ENCODE data around the gene KIAA1671.
"Not testable (repeated sequence)": the region's sequence is repeated elsewhere in the genome, so short reads cannot be mapped to it uniquely, and the experiment has no call there.

KIAA1671 gene

DNA sequence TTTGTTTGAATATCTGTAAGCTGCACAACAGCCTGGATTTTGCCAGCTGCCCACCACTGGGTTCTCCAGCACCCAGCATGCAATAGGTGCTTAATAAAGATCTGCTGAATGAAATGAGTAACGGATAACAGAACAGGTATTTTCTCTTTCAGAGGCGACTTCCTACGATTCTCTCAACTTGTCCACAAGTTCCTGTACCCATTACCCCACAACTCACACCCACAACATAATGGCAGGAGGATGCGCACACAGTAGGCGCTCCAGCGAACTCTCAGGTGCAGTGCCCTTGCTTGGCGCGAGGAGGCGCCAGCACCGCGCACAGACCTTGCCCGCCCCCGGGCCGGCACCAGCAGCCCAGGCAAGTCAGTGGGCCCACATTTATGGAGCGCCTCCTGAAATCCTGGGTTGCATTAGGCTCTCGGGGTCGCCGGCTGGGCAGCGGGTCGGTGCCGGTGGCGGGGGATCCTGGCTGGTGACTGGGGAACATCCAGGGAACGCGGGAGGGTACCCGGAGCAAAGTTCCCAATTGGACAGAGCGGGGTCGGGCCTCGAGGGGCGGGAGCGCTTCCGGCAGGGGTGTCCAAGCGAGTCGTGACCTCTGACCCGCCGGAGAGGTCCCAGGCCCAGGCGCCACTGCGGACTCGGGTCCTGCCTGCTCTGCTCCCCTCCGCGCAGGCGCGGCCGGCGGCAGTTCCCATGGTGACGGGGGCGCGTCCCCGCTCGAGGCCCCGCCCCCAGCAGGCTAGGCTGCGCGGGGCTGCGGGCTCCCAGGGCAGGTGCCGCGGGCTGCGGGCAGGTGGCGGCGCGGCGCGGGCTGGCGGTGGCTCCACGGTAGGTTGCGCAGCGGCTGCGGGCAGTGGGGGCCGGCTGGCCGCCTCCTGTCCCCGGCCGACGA, at the start of gene KIAA1671:
Gene KIAA1671 (plus strand): TSS at position 775 of the 895 bp plus-strand sequence. CDS start 75,284 bp downstream, outside the sequence.
- peak in 54 of 56 donors; percentile 8 to 90 (median 70) for DNase-seq

DNA sequence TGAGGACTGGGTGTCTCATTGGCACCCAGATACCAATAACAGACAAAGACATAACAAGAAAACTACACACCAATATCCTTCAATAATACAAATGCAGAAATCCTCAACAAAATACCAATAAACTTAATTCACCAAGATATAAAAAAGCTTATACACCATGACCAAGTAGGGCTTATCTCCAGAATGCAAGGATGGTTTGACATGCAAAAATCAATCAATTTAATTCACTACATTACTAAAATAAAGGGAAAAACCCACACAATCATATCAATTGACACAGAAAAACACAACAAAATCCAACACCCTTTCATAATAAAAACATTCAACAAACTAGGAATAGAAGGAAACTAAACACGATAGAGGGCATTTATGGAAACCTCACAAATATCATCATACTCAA, 46.6 kb upstream of the KIAA1671 start:
- DNase-seq, result no peak

DNA sequence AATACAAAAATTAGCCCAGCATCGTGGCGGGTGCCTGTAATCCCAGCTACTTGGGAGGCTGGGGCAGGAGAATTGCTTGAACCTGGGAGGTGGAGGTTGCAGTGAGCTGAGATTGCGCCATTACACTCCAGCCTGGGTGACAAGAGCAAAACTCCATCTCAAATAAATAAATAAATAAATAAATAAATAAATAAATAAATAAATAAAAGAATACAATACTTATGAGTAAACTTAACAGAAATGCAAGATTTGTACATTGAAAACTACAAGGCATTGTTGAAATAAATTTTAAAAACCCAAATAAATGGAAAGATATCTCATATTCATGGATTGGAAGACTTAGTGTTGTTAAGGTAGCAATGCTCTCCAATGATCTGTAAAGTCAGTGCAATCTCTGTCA, 45.4 kb upstream of the KIAA1671 start:
- not testable (repeated sequence) for DNase-seq

GRCh38 chr22:24920029-24920428, 32.5 kb upstream of the KIAA1671 start:
- DNase-seq, result no peak

- DNase-seq, result no peak
These were observed 26.7 kb upstream of the KIAA1671 start for GRCh38 chr22:24925586-24926427.

- DNase-seq, result no peak
These were observed 26.1 kb upstream of the KIAA1671 start for GRCh38 chr22:24926428-24926725.

GRCh38 chr22:24926849-24927579, 25.5 kb upstream of the KIAA1671 start:
- DNase-seq, result no peak

GRCh38 chr22:24928322-24928721, 24.2 kb upstream of the KIAA1671 start:
- DNase-seq, result no peak

- DNase-seq, result no peak
These were observed 21.8 kb upstream of the KIAA1671 start for GRCh38 chr22:24930678-24931077.

GRCh38 chr22:24935771-24936483, 16.6 kb upstream of the KIAA1671 start:
- DNase-seq, result no peak

DNA sequence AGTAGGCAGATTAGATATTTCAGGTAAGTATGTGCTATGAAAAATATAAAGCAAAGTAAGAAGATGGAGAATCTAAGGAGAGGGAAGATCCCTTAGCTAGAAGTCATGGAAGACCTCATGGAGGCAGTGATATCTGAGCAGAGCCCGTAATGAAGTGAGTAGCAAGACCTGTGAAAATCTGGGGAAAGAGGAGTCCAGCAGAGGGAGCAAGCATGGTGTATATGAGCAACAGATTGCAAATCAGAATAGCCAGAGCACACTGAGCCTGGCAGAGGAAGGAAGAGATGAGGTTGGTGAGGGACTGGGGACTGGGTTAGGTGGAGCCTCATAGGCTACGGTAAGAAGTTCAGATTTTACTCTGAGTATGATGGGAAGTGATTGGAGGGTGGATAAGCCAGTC, 15.4 kb upstream of the KIAA1671 start:
- DNase-seq, result no peak

GRCh38 chr22:24938741-24939341, 13.7 kb upstream of the KIAA1671 start:
- DNase-seq, result peak in 3 of 56 donors; percentile 1 to 10 (median 5)

DNA sequence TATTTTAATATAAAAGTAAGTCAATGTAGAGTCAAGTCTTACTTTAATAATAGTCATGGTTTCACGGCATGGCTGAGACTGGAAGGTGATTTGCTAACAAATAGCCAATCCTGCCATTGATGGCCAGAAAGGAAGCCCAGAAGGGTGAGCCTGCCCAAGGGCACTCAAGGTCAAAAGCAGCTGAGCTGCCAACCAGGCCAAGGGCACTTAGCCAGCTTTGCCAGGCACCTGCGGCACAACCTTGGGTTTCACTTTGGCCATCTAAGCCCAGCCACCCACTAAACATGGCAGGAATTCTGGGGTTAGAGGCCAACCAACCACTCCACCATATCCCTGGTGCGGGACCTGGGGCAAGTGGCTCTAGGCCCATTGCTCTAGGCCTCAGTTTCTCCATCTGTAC, 10.2 kb upstream of the KIAA1671 start:
- DNase-seq, result no peak

- DNase-seq, result no peak
These were observed 8.1 kb upstream of the KIAA1671 start for GRCh38 chr22:24944217-24944937.

DNA sequence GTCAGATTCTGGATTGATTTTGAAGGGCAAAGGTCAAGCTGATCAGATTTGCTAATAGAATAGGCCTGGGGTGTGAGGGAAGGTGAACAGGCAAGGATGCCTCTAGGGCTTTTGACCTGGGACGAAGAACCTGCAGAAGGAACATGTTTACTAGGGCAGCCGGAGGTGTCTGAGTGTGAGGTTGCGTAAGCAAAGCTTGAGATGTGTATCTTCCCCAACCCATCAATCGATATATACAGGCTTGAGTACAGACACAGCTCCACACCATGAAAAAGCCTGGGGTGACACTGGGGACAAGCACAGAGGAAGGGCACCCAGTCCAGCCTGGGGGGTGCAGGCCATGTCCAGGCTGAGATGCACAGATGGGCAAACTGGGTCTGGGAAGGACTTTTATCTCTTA, 7.1 kb upstream of the KIAA1671 start:
- no peak for DNase-seq

- DNase-seq, result no peak
These were observed 5.1 kb upstream of the KIAA1671 start for GRCh38 chr22:24947383-24947782.

- DNase-seq, result no peak
These were observed 4.6 kb upstream of the KIAA1671 start for GRCh38 chr22:24947881-24948280.

DNA sequence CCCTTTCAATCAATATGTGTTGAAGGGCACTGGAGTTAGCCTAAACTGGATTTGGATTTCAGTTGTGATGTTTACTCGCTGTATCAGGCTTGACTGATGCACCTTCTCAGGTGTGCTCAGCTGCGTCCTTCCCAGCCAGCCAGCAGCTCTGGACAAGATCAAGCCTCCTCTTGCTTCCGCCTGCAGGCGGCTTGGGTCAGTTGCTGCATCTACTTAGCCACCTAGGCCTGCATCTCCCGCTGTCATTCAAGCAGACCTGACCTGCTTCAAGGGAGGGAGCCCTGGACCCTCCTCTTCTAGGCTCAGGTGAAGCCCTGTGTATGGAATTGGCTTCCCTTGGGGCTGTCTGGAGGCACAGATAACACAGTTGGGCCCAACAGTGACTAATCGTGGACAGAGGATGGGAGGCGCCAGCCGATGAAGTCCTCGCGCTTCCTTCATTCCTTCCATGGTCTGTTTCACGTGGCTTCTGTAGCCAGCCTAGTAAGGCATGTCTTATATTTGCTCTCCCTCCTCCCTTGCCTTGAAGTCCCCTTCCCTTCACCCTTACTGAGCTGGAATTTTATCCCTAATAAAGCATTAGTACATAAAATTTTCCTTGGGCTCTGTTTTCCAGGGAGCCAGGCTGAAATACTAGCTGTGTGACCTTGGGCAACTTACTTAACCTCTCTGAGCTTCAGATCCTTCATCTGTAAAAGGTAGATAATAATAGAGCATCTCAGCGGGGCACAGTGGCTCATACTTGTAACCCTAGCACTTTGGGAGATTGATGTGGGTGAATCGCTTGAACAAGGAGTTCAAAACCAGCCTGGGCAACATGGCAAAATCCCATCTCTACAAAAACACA, 3.9 kb upstream of the KIAA1671 start:
- no peak for DNase-seq
